IMR-90 (cell line): ENCODE measurements around the gene KHDRBS1.

Experiments used
- BHLHE40 ChIP-seq: fragments of 150-350 bp; IDR thresholded peaks from 2 replicates; pipeline ENCODE4 v1.6.1; 2016; ENCODE audit warnings: mild to moderate bottlenecking, low read depth, low read length
- CEBPB ChIP-seq: IDR thresholded peaks from 2 replicates; pipeline ENCODE4 v1.6.1; 2012; ENCODE audit warnings: low read depth, low read length, improper control_type of control experiment
- CTCF ChIP-seq: conservative IDR thresholded peaks from 2 replicates; pipeline ENCODE4 v1.5.1; 2012; ENCODE audit warnings: mild to moderate bottlenecking, low read depth, low read length, improper control_type of control experiment
- MAZ ChIP-seq: IDR thresholded peaks from 2 replicates; pipeline ENCODE4 v1.6.1; 2012; ENCODE audit warnings: low read depth, mild to moderate bottlenecking, low read length, improper control_type of control experiment, moderate library complexity, borderline replicate concordance
- MXI1 ChIP-seq: IDR thresholded peaks from 2 replicates; pipeline ENCODE4 v1.6.1; 2012; ENCODE audit warnings: low read depth, mild to moderate bottlenecking, low read length, moderate library complexity, borderline replicate concordance
- POLR2A ChIP-seq: IDR thresholded peaks from 2 replicates; pipeline ENCODE4 v1.6.1; 2012; ENCODE audit warnings: mild to moderate bottlenecking, low read depth, low read length
- RAD21 ChIP-seq: IDR thresholded peaks from 2 replicates; pipeline ENCODE4 v1.6.1; 2012; ENCODE audit warnings: low read length, improper control_type of control experiment

- TF ChIP-seq CTCF (no peak), BHLHE40 (no peak), CEBPB (no peak), MAZ (no peak), RAD21 (no peak), MXI1 (no peak), POLR2A (no peak)
These were observed 11.8 kb downstream of the KHDRBS1 start for GRCh38 chr1:32025515-32025914.
